Activated CD4-positive, alpha-beta T cell treated with anti-CD3 and anti-CD28 coated beads, Interleukin-2, amount 50 U/mL, for 1 hour (primary cell): Measurements from ENCODE around the gene SLC47A2.

Experiments used
- DNase-seq: peaks from one replicate; pipeline ENCODE4 v3.0.0-alpha.2; 2020

SLC47A2 gene

DNA sequence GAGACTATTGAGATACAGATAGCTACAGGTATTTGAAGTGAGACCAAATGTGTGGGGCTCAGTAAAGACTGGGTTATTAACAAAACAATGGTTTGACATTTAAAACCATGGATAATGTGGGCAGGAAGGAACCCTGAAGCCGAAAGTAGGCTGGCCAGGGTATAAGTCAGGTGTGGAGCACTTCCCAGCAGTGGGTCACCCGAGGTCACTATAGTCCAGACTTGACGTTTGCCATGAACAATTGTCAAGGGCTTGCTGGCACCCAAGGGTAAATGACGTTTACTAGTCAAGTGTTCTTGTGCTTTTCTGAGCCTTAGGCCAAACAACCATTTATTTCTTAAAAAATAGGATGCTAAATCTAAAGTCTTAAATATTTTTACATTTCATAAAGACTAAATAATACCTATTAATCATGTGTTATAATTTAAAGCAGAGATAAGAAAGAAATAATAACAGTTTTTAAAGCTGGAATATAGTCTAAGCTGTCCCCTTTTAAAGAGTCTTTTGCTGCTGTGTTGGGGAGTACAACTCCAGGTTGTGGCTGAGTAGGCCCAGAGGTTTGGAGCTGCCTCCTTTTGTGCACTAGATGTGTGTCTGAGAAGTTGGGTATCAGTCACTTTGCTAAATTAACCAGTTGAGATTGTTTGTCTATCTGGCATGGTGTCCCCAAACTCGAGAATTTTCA is 52.1 kb downstream of the SLC47A2 start:
- DNase-seq: no peak

DNA sequence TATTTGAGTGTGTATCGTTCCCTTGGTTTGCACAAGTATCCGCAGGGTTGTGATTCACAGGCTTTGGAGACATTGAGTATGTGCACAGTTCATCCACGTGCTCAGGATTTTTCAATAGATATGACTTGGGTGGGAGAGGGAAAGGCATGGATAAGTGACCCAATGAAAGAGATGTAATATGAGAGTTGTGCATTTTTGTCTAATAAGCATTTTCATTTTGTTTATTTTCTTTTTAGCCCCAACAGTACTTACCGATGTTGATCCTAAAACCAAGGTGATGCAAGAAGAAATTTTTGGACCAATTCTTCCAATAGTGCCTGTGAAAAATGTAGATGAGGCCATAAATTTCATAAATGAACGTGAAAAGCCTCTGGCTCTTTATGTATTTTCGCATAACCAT is 53.3 kb downstream of the SLC47A2 start:
- DNase-seq: no peak

DNA sequence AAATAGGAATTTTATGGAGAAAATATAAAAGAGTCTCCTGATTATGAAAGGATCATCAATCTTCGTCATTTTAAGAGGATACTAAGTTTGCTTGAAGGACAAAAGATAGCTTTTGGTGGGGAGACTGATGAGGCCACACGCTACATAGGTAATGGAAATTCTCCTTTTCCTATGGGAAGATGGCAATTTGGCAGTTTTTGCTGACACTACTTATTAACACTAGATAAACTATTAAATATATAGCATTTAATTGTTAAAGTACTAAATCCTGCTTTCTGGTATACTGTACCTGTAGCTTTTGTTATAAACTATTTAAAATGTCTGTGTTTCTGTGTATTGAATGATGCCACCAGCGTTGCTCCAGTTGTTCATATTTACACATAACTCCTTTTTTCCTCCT is 55.3 kb downstream of the SLC47A2 start:
- DNase-seq: no peak

DNA sequence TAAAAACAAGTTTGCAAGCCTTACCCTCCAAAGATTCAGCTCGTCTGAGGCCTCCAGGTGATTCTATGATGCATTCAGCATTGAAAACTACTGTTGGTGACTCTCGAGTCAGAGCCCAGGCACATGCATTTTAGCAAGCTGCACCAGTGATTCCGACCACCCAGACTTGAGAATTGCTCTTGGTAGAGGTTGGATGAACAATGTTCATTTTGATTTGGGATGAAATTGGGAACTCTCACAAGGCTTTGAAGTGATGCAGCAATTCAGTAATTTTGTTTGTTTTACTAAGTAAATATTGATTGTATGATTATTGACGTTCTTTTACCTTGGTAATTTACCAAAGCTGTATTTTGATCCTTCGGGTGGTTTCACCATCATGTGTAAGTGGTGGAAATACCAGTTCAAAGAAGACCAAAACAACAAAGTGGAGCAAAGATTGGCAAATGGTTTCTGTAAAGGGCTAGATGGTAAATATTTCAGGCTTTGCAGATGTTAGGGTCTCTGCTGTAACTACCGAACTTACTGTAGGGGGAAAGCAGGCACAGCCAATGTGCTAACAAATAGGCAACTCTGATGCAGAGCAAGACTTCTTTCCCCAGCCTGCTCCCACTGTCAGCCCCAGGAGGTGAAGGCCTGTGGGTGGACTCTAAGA is 56.0 kb downstream of the SLC47A2 start:
- no peak for DNase-seq

DNA sequence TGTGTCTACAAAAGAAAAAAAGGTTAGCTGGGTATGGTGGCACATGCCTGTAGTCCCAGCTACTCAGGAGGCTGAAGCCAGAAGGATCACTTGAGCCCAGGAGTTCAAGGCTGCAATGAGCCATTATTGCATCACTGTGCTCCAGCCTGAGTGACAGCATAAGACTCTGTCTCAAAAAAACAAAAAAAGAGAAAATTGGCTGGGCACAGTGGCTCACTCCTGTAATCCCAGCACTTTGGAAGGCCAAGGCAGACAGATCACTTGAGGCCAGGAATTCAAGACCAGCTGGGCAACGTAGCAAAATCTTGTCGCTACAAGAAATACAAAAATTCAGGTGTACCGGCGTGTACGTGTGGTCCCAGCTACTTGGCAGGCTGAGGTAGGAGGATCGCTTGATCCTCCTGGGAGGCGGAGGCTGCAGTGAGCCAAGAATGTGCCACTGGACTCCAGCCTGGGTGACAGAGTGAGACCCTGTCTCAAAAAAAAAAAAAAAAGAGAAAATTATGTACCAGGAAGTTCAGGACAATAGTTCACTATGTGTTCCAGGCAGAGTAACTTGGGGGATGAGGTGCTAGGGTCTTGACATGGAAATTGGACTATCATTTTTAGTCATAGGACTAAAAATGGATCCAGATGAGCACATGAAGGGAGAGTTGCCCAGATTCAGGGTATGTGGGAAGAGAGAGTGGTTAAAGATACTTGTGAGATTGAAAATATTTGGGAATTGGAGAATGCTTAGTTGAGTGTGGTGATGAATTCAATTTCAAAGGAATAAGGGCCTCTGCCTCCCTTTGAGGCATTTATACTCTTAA is 56.8 kb downstream of the SLC47A2 start:
- no peak for DNase-seq

DNA sequence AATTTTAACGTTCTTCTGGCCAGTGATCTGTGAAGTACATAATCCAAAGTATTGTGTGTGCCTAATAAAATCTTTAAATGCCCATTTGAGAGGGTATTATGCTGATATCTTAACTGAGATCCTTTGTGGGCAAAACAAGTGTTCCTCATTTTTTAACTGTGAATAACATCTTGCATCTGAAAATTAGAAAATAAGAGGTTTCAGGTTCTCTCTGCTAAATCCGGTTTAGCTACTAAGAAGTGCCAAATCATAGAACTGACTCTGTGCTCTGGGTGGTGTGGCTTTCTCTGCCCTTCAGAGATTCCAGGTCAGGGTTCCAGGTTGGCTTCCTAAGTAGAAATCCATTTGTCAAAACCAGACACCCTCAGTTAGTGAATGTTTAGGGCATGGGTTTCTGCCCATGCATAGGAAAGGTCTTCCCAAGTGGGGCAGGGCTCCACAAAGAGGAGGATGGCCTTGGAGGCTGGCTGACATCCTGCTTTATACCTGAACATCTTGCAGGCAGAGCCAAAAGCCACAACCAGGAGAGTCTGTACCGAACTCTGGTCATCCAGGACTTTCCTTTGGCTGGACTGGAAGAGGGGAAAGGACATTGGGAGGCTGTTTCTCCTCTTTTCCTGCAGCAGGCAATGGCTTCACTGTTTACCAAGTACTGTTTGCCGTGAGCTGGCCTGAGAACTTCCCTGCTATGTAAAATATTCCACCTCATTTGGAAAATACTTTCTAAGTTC is 59.4 kb downstream of the SLC47A2 start:
- DNase-seq: no peak

DNA sequence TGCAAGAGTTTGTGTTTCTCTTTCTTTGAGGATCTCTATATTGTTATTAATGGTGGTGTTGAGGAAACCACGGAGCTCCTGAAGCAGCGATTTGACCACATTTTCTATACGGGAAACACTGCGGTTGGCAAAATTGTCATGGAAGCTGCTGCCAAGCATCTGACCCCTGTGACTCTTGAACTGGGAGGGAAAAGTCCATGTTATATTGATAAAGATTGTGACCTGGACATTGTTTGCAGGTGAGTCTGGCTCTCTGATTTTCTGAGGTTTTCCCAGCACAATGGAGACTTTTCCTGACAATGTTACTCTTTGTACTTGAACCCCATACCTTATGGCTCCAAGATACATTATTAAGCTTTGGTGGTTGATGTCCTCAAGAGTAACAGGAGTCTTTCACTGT is 60.0 kb downstream of the SLC47A2 start:
- DNase-seq: no peak

DNA sequence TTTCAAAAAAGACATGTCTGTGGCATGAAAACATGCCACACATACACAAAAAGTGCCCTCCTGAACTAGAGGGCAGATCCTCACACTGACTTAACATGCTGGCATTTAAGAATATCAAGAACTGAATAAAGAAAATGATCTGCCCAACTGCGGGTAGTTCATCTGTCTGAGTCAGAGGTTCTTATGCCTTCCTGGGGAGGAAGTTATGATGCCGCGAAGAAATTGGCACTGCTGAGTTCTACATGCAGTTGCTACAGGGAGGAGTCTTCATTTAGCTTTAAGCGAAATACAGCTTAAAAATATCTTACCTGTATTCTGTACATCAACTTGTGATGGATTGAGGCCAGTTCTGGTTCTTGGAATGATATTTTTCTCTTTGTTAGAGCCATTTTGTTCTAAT is 61.5 kb downstream of the SLC47A2 start:
- DNase-seq: no peak

DNA sequence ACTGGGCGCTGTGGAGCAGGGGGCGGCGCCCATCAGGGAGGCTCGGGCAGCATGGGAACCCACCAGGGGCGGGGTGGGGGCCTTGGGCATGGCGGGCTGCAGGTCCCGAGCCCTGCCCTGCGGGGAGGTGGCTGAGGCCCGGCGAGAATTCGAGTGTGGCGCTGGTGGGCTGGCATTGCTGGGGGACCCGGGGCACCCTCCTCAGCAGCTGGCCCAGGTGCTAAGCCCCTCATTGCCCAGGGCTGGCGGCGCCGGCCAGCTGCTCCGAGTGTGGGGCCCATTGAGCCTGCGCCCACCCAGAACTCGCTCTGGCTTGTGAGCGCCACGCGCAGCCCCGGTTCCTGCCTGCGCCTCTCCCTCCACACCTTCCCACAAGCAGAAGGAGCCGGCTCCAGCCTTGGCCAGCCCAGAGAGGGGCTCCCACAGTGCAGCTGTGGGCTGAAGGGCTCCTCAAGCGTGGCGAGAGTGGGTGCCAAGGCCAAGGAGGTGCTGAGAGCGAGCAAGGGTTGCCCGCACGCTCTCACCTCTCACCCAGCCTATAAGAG is 62.0 kb downstream of the SLC47A2 start:
- DNase-seq: no peak

DNA sequence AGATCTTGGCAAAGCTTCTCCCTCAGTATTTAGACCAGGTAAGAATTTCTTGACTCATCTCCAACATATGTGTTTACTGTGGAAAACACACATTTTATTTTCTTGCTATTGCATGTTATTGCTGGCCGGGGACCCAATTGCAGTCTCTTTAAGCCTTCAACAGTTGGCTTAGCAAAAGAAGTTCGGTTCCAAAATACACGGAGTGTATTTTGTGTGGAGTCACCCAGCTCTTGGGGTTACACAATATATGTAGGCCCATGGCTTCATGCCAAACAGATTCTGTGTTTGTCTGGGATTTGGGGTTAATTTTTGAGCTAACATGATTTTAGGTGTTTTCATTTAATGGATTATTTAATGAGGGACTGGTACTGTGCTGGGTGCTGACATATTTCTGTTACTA is 63.8 kb downstream of the SLC47A2 start:
- DNase-seq: no peak

DNA sequence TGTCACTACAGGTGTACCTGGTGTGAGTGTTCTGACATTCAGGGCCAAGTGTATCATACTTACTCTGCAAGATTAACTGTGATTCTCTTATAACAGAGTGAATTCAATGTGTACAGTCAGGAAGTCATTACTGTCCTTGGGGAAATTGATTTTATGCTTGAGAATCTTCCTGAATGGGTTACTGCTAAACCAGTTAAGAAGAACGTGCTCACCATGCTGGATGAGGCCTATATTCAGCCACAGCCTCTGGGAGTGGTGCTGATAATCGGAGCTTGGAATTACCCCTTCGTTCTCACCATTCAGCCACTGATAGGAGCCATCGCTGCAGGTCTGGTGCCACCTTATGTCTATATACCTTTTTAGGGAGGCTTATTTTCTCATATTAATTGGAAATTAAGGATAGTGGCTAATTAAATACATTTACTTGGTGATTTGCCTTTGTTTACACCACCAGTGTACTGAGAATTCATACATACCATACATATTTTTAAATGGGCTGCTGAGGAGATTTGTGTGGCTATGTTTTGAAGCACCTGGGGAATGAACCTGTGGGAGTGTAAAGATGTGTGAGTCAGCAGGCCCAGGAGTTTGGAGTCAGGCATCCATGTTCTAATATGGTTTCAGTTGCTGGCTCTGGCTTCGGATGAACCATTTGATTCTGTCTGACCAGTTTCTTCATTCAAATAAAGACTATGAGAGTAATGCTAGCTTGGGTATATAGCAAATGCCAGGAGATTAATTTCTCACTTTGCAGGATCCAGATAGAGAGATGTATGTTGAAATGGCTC is 64.7 kb downstream of the SLC47A2 start:
- no peak for DNase-seq

DNA sequence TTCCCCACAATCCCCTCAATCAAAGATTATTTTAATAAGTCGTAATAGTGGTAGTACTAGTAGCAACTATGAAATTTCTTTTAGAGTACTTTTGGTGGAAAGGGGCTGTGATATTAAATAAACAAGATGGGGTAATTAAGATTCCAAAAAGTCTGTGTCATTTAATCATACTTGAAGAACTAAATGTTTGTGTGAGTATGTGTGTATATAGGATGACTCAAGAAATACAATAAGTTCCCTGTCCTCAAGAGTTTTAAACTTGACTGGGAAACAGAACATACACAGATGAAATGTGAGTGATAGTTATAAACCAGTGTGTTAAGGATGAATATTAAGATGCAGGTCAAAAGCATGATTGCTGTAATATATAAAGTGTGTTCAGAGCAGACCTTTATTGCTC is 65.6 kb downstream of the SLC47A2 start:
- DNase-seq: no peak

DNA sequence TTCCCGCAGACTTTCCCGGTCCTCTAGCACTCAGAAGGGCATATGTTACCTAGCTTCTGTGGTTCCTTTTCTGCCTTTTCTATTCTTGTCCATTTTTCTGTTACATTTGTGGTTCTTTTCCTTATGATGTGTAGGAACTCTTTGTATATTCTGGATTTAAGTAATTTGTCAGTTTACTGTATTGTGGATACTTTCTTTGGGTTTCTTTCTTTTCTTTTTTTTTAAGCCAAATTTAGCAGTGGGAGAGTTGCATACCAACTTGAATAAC is 67.2 kb downstream of the SLC47A2 start:
- no peak for DNase-seq

DNA sequence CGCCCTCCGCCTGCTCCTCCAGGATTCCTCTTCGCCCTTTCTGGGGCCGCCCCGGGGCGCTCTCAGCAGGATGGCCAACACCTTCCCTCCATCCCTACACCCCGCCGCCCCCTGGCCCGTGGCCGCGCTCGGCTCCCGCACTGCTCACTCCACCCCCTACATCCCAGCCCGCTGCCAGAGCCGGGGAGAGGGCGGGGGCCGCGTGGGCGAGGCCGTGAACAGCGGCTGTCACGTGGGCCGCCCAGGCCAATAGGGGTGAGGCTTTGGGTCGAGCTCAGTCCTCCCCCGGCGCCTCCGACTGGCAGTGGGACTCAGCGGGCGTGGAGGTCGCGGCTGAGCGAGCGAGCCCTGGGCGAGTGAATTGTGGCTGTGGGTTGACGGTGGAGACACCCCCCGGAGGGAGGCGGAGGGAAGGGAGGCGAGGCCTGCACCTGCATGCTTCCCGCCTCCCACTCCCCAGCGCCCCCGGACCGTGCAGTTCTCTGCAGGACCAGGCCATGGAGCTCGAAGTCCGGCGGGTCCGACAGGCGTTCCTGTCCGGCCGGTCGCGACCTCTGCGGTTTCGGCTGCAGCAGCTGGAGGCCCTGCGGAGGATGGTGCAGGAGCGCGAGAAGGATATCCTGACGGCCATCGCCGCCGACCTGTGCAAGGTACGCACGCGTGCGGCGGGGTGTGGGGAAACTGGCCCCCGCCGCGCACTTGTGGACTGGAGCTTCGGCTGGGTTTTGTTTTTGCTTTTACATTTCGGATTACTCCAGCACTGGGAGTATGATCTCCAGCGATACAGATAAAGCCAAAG is 67.7 kb downstream of the SLC47A2 start, which contains the start of gene ALDH3A2:
TSS of gene ALDH3A2 (plus strand) at position 277 of the 799 bp plus-strand sequence. CDS start at position 498, 221 bp downstream.
- DNase-seq: peak; percentile 89

DNA sequence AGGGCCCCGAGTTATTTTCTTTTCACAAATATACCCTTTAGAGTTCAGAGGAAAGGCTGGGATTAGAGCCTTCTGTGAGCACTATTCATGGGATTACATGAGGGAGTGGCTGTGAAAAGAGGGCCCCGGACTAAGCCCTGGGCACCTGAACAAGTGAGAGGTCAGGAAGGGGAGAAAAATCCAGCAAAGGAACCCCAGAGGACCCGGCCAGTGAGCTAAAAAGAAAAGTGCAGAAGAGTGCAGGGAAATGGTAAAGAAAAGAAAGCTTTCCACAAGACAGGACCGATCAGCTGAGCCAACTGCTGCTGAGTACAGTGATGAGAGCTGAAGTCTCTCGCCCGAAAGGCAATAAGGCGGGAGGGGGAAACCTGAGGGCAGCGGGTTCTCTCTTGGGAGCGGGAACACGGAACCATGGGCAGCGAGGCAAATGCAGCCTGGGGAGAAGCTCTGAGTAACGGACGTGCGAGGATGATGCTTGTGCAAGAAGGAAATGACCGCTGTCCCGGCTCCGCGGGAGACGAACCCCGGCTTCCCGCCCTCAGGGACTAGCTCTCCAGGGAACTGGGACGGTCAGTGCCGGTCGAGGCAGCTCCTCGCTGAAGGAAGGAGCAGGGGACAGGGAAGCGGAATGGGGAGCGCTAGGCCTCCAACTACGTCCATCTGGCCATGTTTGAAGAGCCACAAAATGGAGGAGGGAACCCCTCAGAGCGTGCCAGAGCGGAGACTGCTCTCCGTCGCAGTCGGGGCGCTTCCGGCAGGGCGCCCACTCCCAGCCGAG is 68.5 kb downstream of the SLC47A2 start:
- peak; percentile 25 for DNase-seq

DNA sequence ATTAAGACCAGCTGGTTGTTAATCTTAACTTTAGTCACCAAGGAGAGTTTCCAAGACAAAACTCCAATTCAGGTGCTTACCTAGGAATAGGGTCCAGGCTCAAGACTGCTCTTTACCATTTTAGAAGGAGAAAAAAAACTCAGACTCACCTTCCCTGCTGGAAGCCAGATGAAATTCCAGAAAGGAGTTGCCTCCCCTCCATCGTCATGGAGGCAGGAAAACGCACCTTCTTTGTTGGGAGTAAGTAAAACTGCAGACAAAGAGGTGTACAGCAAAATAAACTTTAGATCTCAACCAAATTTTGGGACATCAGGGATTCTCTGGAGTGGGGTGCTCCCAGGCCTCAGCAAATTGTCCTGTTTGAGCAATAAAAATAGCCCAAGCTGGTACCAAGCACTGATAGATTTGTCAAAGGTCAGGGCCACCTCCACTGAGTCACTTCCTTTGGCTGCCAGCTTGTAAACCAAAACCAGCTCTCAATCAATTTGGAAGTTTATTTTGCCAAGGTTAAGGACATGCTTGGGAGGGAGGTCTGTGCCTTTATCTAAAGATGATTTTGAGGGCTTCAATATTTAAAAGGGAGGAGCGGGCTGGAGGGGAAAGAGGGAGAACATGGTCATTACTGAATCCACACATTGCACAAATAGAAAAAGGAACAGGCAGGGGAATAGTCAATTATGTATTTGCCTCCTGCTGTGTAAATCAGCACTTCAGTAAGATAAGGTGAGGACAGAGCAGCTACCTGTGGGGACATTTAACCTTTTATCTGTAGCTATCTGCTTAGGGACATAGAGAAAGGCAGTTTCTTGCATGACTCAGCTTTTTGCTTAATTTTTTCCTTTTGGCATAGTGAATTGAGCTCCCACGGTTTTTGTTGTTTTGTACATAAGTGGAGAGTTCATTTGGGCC is 69.3 kb downstream of the SLC47A2 start:
- DNase-seq: no peak

DNA sequence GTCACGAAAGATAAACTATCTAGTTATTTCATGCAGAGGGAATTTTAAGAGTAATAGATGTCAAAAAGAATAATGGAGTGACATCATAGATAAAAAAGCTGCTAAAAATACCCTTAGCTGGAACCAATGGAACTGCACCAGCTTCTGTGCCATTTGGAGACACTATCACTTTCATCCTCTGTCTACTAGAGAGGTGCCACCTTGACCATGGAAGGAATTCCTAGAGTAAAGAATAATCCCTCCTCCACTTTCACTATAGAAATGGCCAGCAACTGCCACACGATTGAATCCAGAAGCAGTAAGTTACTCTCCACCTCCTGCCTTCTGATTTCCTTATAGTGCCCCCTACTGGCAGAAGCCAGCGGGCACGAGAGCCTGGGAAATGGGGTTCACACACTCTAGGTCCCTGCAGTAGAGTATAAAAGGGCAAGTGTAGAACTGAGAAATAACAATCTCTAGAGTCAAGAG is 70.6 kb downstream of the SLC47A2 start:
- DNase-seq: peak; percentile 36

DNA sequence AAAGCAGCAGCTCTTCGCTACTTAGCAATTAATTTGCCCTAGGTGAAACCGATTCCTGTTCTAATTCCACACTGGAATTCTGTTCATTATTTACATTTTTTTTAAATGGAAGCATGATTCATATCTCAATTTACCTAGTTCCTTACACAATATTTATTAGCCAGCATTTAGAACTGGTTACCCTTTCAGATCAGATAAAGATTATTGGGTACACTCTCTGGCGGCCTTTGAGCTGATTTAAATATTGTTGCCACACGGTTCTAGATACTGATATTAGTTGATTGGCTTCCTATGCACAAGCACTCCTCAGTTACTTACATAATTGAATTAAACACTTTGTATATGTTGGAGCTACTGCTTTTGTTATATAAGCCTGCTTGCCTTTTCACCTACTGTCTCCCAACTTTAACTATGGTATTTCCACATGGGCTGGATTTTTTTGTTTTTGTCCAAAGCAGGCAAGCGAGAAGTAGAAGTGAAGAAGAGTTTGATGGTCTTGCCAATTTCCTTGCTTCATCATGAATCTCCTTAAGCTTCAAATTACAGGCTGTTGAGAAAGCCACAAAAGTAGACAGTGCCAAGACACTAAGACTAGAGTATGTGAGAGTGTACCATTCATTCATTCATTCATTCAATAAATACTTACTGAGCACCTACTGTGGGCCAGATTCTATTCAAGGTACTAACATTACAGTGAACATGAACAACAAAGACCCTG is 71.7 kb downstream of the SLC47A2 start:
- no peak for DNase-seq
